ENCODE measurements around the gene C10orf90. TPM values are rescaled to one million over a fixed set of nuclear protein-coding genes. Genes with fewer than 3 reads are reported as not detected.

C10orf90 gene
- total RNA-seq, 1 experiment from 2014 or later = 0.67 TPM

DNA sequence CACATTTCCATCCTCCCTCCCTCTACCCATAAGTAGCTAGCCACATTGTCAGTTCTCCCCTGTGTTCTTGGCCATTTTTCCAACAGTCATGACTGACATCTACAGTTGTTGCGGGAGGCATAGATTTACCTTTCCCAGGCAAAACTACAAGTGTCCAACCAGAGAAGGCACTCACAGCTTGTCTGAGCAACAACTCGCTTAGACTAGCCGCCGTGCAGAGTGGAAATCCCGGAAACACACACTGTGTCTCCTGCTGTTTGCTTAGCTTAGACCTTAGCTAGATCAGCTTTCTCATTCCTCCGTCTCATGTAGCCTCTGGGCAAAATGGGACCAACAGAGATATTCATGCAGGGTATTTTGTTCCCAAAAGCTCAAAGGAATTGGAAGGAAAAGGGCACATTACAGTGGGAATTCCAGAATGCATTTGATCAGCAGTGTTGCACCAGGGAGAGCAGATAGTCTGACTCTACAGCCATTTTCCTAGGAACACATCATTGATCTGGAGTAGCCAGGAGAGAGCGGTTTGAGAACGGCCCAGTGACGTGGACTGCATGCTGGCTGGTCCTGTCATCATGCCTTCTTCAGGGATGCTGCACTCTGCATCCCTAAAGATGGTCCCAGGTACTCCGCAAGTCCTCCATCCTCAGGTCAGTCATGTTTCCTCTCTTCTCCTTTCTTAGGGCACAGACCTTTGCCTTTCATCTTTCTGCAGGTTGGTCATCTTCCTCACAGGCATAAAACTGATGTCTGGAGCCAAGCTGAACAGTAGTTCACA, 89.4 kb downstream of the C10orf90 start:
- Histone ChIP-seq H3K36me3 (ENCODE audit: control insufficient read depth, insufficient read depth, low read length) (no peaks in the 10 kb centered on the region), H3K4me1 (ENCODE audit: control insufficient read depth, insufficient read depth, low read length) (no peaks in the 10 kb centered on the region), H3K27ac (ENCODE audit: low read length) (no peak overlapping the region), H3K9me3 (ENCODE audit: control insufficient read depth, insufficient read depth, low read depth, low read length) (no peaks in the 10 kb centered on the region), H3K4me3 (ENCODE audit: low read depth in 2 of 2, low read length in 2 of 2) (no peak overlapping the region), H3K27me3 (ENCODE audit: control insufficient read depth, insufficient read depth, low read length) (0 out of 2 replicates have a peak, but pooled peaks cover 2% of the 10 kb centered on the region)
- in situ Hi-C loops (cut with HindIII; ENCODE audit: low pct_unique_long_range_greater_than_20kb, low sequenced_read_pairs) = no loop called here
- intact Hi-C loops (cut with micrococcal nuclease; ENCODE audit: unreplicated experiment) = no loop called here
- no TSS peak for BruUV-seq (replicated peaks)
- ATAC-seq (no peak), DNase-seq (ENCODE audit: low read depth, low spot score) (no peak)
- CTCF ChIA-PET = no interaction called here
- TF ChIP-seq REST (IDR thresholded peaks at IDR 0.05; ENCODE audit: insufficient read depth in 1 of 2, low read depth in 2 of 2, low read length in 1 of 2) (no peak), SIN3A (IDR thresholded peaks at IDR 0.05; ENCODE audit: borderline replicate concordance, insufficient read depth, low read depth, low read length) (no peak), CTCF (IDR thresholded peaks at IDR 0.05) (no peak), TCF7L2 (IDR thresholded peaks at IDR 0.05; ENCODE audit: low read depth, low read length) (no peak), POLR2AphosphoS5 (IDR thresholded peaks at IDR 0.05; ENCODE audit: low read depth, low read length) (no peak)
- POLR2A ChIA-PET = no interaction called here

- H3K36me3 ChIP-seq (ENCODE audit: control insufficient read depth, insufficient read depth, low read length) = no peaks in the 10 kb centered on the region
- DNase-seq (ENCODE audit: low read depth, low spot score) (no peak), ATAC-seq (no peak)
- TF ChIP-seq SIN3A (IDR thresholded peaks at IDR 0.05; ENCODE audit: borderline replicate concordance, insufficient read depth, low read depth, low read length) = no peak
- TF ChIP-seq TCF7L2 (IDR thresholded peaks at IDR 0.05; ENCODE audit: low read depth, low read length) = no peak
- TF ChIP-seq POLR2AphosphoS5 (IDR thresholded peaks at IDR 0.05; ENCODE audit: low read depth, low read length) = no peak
- no peak for TF ChIP-seq CTCF (IDR thresholded peaks at IDR 0.05)
- TF ChIP-seq REST (IDR thresholded peaks at IDR 0.05; ENCODE audit: insufficient read depth in 1 of 2, low read depth in 2 of 2, low read length in 1 of 2) = no peak
- POLR2A ChIA-PET = no interaction called here
- no peak overlapping the region for H3K27ac ChIP-seq (ENCODE audit: low read length)
- CTCF ChIA-PET = no interaction called here
- no peak overlapping the region for H3K4me3 ChIP-seq (ENCODE audit: low read depth in 2 of 2, low read length in 2 of 2)
- intact Hi-C loops (cut with micrococcal nuclease; ENCODE audit: unreplicated experiment) (no loop called here), in situ Hi-C loops (cut with HindIII; ENCODE audit: low pct_unique_long_range_greater_than_20kb, low sequenced_read_pairs) (no loop called here)
- BruUV-seq (replicated peaks) = no TSS peak
- no peaks in the 10 kb centered on the region for H3K9me3 ChIP-seq (ENCODE audit: control insufficient read depth, insufficient read depth, low read depth, low read length)
- no peaks in the 10 kb centered on the region for H3K27me3 ChIP-seq (ENCODE audit: control insufficient read depth, insufficient read depth, low read length)
- H3K4me1 ChIP-seq (ENCODE audit: control insufficient read depth, insufficient read depth, low read length) = no peaks in the 10 kb centered on the region
These were observed 94.2 kb downstream of the C10orf90 start for GRCh38 chr10:126576336-126576735.
